KMS-11 (cell line): ENCODE measurements around the gene RNF41.
A peak's percentile ranks its signal among the peaks of the same experiment; 100 is the strongest.

ENCODE experiments used
- H2AFZ ChIP-seq: fragments of 200-600 bp; sonication (generic); 2 replicates; pipeline ENCODE4 v1.6.1; 2016; ENCODE audit warnings: antibody characterized with exemption, mixed run types, low read depth
- H3K27ac ChIP-seq: fragments of 200-600 bp; sonication (generic); 2 replicates; pipeline ENCODE4 v1.6.1; 2016; ENCODE audit warnings: mild to moderate bottlenecking, mixed run types
- H3K27me3 ChIP-seq: fragments of 200-600 bp; sonication (generic); 2 replicates; pipeline ENCODE4 v1.6.1; 2017; ENCODE audit warnings: mild to moderate bottlenecking, low read depth, mixed run types, moderate library complexity; ENCODE audit not compliant: insufficient read depth
- H3K36me3 ChIP-seq: fragments of 200-600 bp; sonication (generic); 2 replicates; pipeline ENCODE4 v1.6.1; 2017; ENCODE audit warnings: mild to moderate bottlenecking, mixed run types; ENCODE audit not compliant: insufficient read depth
- H3K4me1 ChIP-seq: fragments of 200-600 bp; sonication (generic); 2 replicates; pipeline ENCODE4 v1.6.1; 2016; ENCODE audit warnings: mild to moderate bottlenecking, low read depth, mixed run types; ENCODE audit not compliant: poor library complexity, severe bottlenecking
- H3K4me2 ChIP-seq: fragments of 200-600 bp; sonication (generic); 2 replicates; pipeline ENCODE4 v1.7.0; 2016; ENCODE audit warnings: mild to moderate bottlenecking, mixed run types
- H3K4me3 ChIP-seq: fragments of 200-600 bp; sonication (generic); IDR thresholded peaks from 2 replicates; pipeline ENCODE4 v1.6.1; 2017; ENCODE audit warnings: low read depth, low read length, mixed read lengths; ENCODE audit not compliant: insufficient read depth
- H3K79me2 ChIP-seq: fragments of 200-600 bp; sonication (generic); 2 replicates; pipeline ENCODE4 v1.6.1; 2016; ENCODE audit warnings: low read depth, mixed run types; ENCODE audit not compliant: insufficient read depth
- H3K9ac ChIP-seq: fragments of 200-600 bp; sonication (generic); 2 replicates; pipeline ENCODE4 v1.6.1; 2016; ENCODE audit warnings: mild to moderate bottlenecking, mixed run types
- H4K20me1 ChIP-seq: fragments of 200-600 bp; sonication (generic); 2 replicates; pipeline ENCODE4 v1.6.1; 2016; ENCODE audit warnings: mild to moderate bottlenecking, mixed run types; ENCODE audit not compliant: insufficient read depth
- CTCF ChIP-seq: fragments of 200-600 bp; sonication (generic); conservative IDR thresholded peaks from 2 replicates; pipeline ENCODE4 v1.6.1; 2017; ENCODE audit warnings: low read depth, mild to moderate bottlenecking, antibody characterized with exemption, low read length, moderate library complexity, mixed read lengths

RNF41 gene

GRCh38 chr12:56224954-56225353, 3.2 kb upstream of the RNF41 start:
- Histone ChIP-seq H2AFZ (peak overlapping the region; percentile 93; the same call in 1 of the 2 replicates), H3K4me3 (peak overlapping the region; percentile 91), H3K27ac (no peak overlapping the region), H3K27me3 (no peaks in the 10 kb centered on the region), H3K4me2 (peak overlapping the region; percentile 75), H3K79me2 (peaks cover 9% of the 10 kb centered on the region; the same call in 1 of the 2 replicates), H3K4me1 (peaks cover 30% of the 10 kb centered on the region), H3K9ac (peak overlapping the region; percentile 47; the same call in 1 of the 2 replicates), H3K36me3 (no peaks in the 10 kb centered on the region), H4K20me1 (no peaks in the 10 kb centered on the region)
- TF ChIP-seq CTCF, result no peak

- peak within 1 kb of the TSS; percentile 47 for H3K9ac ChIP-seq
- H3K4me2 ChIP-seq, result peak within 1 kb of the TSS; percentile 75
- H3K4me3 ChIP-seq, result peak within 1 kb of the TSS; percentile 91
- no peaks in the 10 kb centered on the region for H3K36me3 ChIP-seq
- H3K4me1 ChIP-seq, result peaks cover 30% of the 10 kb centered on the region
- H2AFZ ChIP-seq, result peak within 1 kb of the TSS; percentile 93
- H4K20me1 ChIP-seq, result no peaks in the 10 kb centered on the region
- TF ChIP-seq CTCF, result peak; percentile 98
- H3K79me2 ChIP-seq, result peaks cover 9% of the 10 kb centered on the region; the same call in 1 of the 2 replicates
- no peaks in the 10 kb centered on the region for H3K27me3 ChIP-seq
- H3K27ac ChIP-seq, result peak within 1 kb of the TSS; percentile 5; the same call in 1 of the 2 replicates
Observed at GRCh38 chr12:56224102-56224701, 2.5 kb upstream of the RNF41 start, which contains the start of gene NABP2. TSS of gene NABP2 (plus strand) at chr12:56224342. CDS start at chr12:56224857, 515 bp downstream.

GRCh38 chr12:56223571-56224101, 1.9 kb upstream of the RNF41 start:
- Histone ChIP-seq H3K4me1 (peaks cover 30% of the 10 kb centered on the region), H3K27me3 (no peaks in the 10 kb centered on the region), H3K36me3 (no peaks in the 10 kb centered on the region), H2AFZ (peak overlapping the region; percentile 93), H3K4me3 (peak overlapping the region; percentile 91), H3K27ac (peak overlapping the region; percentile 5; the same call in 1 of the 2 replicates), H4K20me1 (no peaks in the 10 kb centered on the region), H3K79me2 (peaks cover 9% of the 10 kb centered on the region; the same call in 1 of the 2 replicates), H3K9ac (peak overlapping the region; percentile 47; the same call in 1 of the 2 replicates), H3K4me2 (peak overlapping the region; percentile 75)
- no peak for TF ChIP-seq CTCF

GRCh38 chr12:56222531-56222895, 791 bp upstream of the RNF41 start:
- H3K9ac ChIP-seq, result no peak overlapping the region; the same call in 1 of the 2 replicates
- no peaks in the 10 kb centered on the region for H3K36me3 ChIP-seq
- H2AFZ ChIP-seq, result peak overlapping the region; percentile 95; the same call in 1 of the 2 replicates
- H3K4me2 ChIP-seq, result peak overlapping the region; percentile 80
- H3K79me2 ChIP-seq, result peaks cover 9% of the 10 kb centered on the region; the same call in 1 of the 2 replicates
- H3K27ac ChIP-seq, result peak overlapping the region; percentile 34
- no peaks in the 10 kb centered on the region for H3K27me3 ChIP-seq
- peaks cover 30% of the 10 kb centered on the region for H3K4me1 ChIP-seq
- no peak overlapping the region for H3K4me3 ChIP-seq
- TF ChIP-seq CTCF, result no peak
- no peaks in the 10 kb centered on the region for H4K20me1 ChIP-seq
